ENCODE data around the gene INPPL1.

- no peak for TF ChIP-seq POLR2AphosphoS5 (IDR thresholded peaks at IDR 0.05; ENCODE audit: low read depth, low read length)
- TF ChIP-seq SIN3A (IDR thresholded peaks at IDR 0.05; ENCODE audit: borderline replicate concordance, insufficient read depth, low read length): no peak
- TF ChIP-seq REST (IDR thresholded peaks at IDR 0.05; ENCODE audit: insufficient read depth in 1 of 2, low read depth in 2 of 2, low read length in 2 of 2): no peak
Observed at GRCh38 chr11:72229336-72229924, 4.9 kb downstream of the INPPL1 start.
